ENCODE data around the gene ZNF212.
"Not testable (repeated sequence)": the region's sequence is repeated elsewhere in the genome, so short reads cannot be mapped to it uniquely, and the experiment has no call there.

The ZNF212 gene

DNA sequence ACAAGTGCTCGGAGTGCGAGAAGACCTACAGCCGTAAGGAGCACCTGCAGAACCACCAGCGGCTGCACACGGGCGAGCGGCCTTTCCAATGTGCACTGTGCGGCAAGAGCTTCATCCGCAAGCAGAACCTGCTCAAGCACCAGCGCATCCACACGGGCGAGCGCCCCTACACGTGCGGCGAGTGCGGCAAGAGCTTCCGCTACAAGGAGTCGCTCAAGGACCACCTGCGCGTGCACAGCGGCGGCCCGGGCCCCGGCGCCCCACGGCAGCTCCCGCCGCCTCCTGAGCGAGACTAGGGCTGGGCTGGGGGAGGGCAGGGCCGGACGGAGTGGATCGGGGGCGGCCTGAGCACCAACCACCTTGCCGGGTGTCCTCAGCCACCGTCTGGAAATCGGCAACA, 15.1 kb upstream of the ZNF212 start:
- no peak for DNase-seq (ENCODE audit: low read depth in 1 of 2, low spot score in 1 of 2)
- H3K4me3 ChIP-seq (replicated peaks; ENCODE audit: insufficient read depth, low read length), result no peak overlapping the region
- TF ChIP-seq, protein P1, sequence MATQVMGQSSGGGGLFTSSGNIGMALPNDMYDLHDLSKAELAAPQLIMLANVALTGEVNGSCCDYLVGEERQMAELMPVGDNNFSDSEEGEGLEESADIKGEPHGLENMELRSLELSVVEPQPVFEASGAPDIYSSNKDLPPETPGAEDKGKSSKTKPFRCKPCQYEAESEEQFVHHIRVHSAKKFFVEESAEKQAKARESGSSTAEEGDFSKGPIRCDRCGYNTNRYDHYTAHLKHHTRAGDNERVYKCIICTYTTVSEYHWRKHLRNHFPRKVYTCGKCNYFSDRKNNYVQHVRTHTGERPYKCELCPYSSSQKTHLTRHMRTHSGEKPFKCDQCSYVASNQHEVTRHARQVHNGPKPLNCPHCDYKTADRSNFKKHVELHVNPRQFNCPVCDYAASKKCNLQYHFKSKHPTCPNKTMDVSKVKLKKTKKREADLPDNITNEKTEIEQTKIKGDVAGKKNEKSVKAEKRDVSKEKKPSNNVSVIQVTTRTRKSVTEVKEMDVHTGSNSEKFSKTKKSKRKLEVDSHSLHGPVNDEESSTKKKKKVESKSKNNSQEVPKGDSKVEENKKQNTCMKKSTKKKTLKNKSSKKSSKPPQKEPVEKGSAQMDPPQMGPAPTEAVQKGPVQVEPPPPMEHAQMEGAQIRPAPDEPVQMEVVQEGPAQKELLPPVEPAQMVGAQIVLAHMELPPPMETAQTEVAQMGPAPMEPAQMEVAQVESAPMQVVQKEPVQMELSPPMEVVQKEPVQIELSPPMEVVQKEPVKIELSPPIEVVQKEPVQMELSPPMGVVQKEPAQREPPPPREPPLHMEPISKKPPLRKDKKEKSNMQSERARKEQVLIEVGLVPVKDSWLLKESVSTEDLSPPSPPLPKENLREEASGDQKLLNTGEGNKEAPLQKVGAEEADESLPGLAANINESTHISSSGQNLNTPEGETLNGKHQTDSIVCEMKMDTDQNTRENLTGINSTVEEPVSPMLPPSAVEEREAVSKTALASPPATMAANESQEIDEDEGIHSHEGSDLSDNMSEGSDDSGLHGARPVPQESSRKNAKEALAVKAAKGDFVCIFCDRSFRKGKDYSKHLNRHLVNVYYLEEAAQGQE (IDR thresholded peaks at IDR 0.05; ENCODE audit: insufficient replicate concordance, low read depth), result no peak
- no peak for TF ChIP-seq SPI1 (IDR thresholded peaks at IDR 0.05; ENCODE audit: borderline replicate concordance, low read depth)
- TF ChIP-seq, protein P2, sequence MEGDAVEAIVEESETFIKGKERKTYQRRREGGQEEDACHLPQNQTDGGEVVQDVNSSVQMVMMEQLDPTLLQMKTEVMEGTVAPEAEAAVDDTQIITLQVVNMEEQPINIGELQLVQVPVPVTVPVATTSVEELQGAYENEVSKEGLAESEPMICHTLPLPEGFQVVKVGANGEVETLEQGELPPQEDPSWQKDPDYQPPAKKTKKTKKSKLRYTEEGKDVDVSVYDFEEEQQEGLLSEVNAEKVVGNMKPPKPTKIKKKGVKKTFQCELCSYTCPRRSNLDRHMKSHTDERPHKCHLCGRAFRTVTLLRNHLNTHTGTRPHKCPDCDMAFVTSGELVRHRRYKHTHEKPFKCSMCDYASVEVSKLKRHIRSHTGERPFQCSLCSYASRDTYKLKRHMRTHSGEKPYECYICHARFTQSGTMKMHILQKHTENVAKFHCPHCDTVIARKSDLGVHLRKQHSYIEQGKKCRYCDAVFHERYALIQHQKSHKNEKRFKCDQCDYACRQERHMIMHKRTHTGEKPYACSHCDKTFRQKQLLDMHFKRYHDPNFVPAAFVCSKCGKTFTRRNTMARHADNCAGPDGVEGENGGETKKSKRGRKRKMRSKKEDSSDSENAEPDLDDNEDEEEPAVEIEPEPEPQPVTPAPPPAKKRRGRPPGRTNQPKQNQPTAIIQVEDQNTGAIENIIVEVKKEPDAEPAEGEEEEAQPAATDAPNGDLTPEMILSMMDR (IDR thresholded peaks at IDR 0.05; ENCODE audit: insufficient read depth, low read length), result no peak
- TF ChIP-seq GABPA (IDR thresholded peaks at IDR 0.05; ENCODE audit: low read depth), result no peak
- no peak for TF ChIP-seq POLR2AphosphoS5 (IDR thresholded peaks at IDR 0.05; ENCODE audit: low read depth)
- H3K27ac ChIP-seq (replicated peaks), result no peak overlapping the region
- H3K27me3 ChIP-seq (ENCODE audit: insufficient read depth, poor library complexity, severe bottlenecking), result no peaks in the 10 kb centered on the region

DNA sequence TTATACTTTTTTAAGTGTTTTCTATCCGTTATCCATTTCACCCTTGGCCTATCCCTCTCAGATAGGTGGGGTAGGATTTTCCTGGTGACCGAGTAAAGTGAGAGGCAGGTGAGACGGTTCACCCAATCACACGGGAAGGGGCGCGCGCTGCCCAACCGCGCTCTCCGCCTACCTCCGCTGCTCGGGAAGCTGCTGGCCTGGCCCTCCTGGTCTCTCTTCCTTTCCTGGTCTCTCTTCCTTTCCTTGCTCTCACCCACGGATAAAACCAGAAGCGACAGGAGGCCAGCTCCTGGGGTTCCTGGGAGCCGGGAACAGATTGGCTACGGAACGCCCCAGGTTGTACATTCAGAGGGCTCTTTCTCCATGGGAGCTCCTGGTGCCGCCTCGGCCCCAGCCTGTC, 14.3 kb upstream of the ZNF212 start:
- no peak overlapping the region for H3K4me3 ChIP-seq (replicated peaks; ENCODE audit: insufficient read depth, low read length)
- no peak for DNase-seq (ENCODE audit: low read depth in 1 of 2, low spot score in 1 of 2)
- no peak overlapping the region for H3K27ac ChIP-seq (replicated peaks)
- H3K27me3 ChIP-seq (ENCODE audit: insufficient read depth, poor library complexity, severe bottlenecking), result no peaks in the 10 kb centered on the region
- 0 out of 2 replicates have a peak, but pooled peaks have one; percentile 8 for TF ChIP-seq POLR2AphosphoS5 (IDR thresholded peaks at IDR 0.05; ENCODE audit: low read depth)
- TF ChIP-seq GABPA (IDR thresholded peaks at IDR 0.05; ENCODE audit: low read depth), result no peak

DNA sequence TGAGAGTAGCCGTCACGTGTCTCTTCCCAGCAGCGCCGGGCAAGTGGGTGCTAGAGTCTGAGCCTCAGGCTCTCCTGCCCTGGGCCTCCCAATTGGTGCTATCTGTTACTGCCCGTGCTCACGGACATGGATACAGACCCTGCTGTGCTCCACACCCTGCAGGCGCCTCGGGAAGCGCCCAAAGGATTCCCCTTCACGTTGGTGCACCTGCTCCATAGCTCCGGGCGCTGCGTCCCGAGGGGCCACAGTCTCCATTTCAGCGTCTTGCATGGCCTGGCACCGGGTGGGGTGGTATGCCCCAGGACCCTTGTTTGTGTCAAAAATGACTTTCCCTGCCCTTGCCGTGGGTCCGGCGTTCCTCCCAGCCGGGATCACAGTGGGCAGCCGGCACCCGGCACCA, 13.8 kb upstream of the ZNF212 start:
- Histone ChIP-seq H3K27ac (replicated peaks) (no peak overlapping the region), H3K27me3 (ENCODE audit: insufficient read depth, poor library complexity, severe bottlenecking) (no peaks in the 10 kb centered on the region), H3K4me3 (replicated peaks; ENCODE audit: insufficient read depth, low read length) (no peak overlapping the region)
- DNase-seq (ENCODE audit: low read depth in 1 of 2, low spot score in 1 of 2), result no peak
- no peak for TF ChIP-seq SPI1 (IDR thresholded peaks at IDR 0.05; ENCODE audit: borderline replicate concordance, low read depth)
- TF ChIP-seq POLR2AphosphoS5 (IDR thresholded peaks at IDR 0.05; ENCODE audit: low read depth), result no peak
- TF ChIP-seq, protein P1 (IDR thresholded peaks at IDR 0.05; ENCODE audit: insufficient replicate concordance, low read depth), result no peak
- TF ChIP-seq GABPA (IDR thresholded peaks at IDR 0.05; ENCODE audit: low read depth), result no peak
- TF ChIP-seq, protein P2 (IDR thresholded peaks at IDR 0.05; ENCODE audit: insufficient read depth, low read length), result no peak

DNA sequence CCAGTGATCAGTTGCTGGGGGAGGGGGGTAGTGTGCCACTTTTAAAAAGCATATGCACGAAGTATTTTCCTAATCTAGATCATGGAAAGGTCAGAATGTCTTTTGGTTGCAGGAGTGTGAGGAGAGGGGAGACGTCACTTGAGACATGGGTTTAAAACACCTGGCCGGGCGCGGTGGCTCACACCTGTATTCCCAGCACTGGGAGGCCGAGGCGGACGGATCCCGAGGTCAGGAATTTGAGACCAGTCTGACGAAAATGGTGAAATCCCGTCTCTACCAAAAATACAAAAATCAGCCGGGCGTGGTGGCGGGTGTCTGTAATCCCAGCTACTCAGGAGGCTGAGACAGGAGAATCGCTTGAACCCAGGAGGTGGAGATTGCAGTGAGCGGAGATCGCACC, 13.1 kb upstream of the ZNF212 start:
- not testable (repeated sequence) for H3K4me3 ChIP-seq (replicated peaks; ENCODE audit: insufficient read depth, low read length); H3K27me3 ChIP-seq (ENCODE audit: insufficient read depth, poor library complexity, severe bottlenecking); H3K27ac ChIP-seq (replicated peaks); DNase-seq (ENCODE audit: low read depth in 1 of 2, low spot score in 1 of 2)

GRCh38 chr7:149226840-149227494, 12.5 kb upstream of the ZNF212 start:
- peak in 1 of 2 experiments; percentile 36 for DNase-seq (ENCODE audit: low read depth in 1 of 2, low spot score in 1 of 2)
- Histone ChIP-seq H3K4me3 (replicated peaks; ENCODE audit: insufficient read depth, low read length) (no peak overlapping the region), H3K27me3 (ENCODE audit: insufficient read depth, poor library complexity, severe bottlenecking) (no peaks in the 10 kb centered on the region), H3K27ac (replicated peaks) (no peak overlapping the region)
- TF ChIP-seq POLR2AphosphoS5 (IDR thresholded peaks at IDR 0.05; ENCODE audit: low read depth), result no peak
- TF ChIP-seq, protein P1 (IDR thresholded peaks at IDR 0.05; ENCODE audit: insufficient replicate concordance, low read depth), result no peak
- no peak for TF ChIP-seq GABPA (IDR thresholded peaks at IDR 0.05; ENCODE audit: low read depth)
- no peak for TF ChIP-seq SPI1 (IDR thresholded peaks at IDR 0.05; ENCODE audit: borderline replicate concordance, low read depth)
- TF ChIP-seq, protein P2 (IDR thresholded peaks at IDR 0.05; ENCODE audit: insufficient read depth, low read length), result no peak

All from HL-60 (cell line).